Peyer's patch (tissue), 4 donors: Measurements from ENCODE around the gene CLCN4. TPM values are rescaled to one million over a fixed set of nuclear protein-coding genes. Genes with fewer than 3 reads are reported as not detected.

ENCODE experiments used
- DNase-seq, 3 donors: peaks; one replicate each; pipeline ENCODE4 v3.0.0-alpha.2; 2017 to 2019
- H3K27ac ChIP-seq, 4 donors: fragments of 200-600 bp; sonication (generic); one replicate each; pipeline ENCODE4 v1.5.1; 2016 to 2019
- H3K27me3 ChIP-seq, 2 donors: fragments of 200-600 bp; sonication (generic); one replicate each; pipeline ENCODE4 v1.5.1; 2019
- H3K36me3 ChIP-seq, 3 donors: fragments of 200-600 bp; sonication (generic); one replicate each; pipeline ENCODE4 v1.5.1; 2016 to 2019
- H3K4me1 ChIP-seq, 4 donors: fragments of 200-600 bp; sonication (generic); one replicate each; pipeline ENCODE4 v1.5.1; 2016 to 2019
- H3K4me3 ChIP-seq, 4 donors: fragments of 200-600 bp; sonication (generic); 1 replicate in 3 of 4; 2 replicates in 1 of 4; pipeline ENCODE4 v1.5.1; 2016 to 2019; ENCODE audit warnings: mild to moderate bottlenecking in 1 of 4
- H3K9me3 ChIP-seq, 4 donors: fragments of 200-600 bp; sonication (generic); one replicate each; pipeline ENCODE4 v1.5.1; 2016 to 2019; ENCODE audit warnings: mild to moderate bottlenecking in 1 of 4
- CTCF ChIP-seq, 6 experiments: fragments of 450-650 bp in 4 of 6; fragments of 200-600 bp in 2 of 6; sonication (generic) in 1 of 6; IDR thresholded peaks; one replicate each; pipeline ENCODE4 v1.5.1; 2017 to 2019; ENCODE audit warnings: antibody characterized with exemption in 6 of 6, mild to moderate bottlenecking in 3 of 6, moderate library complexity in 1 of 6
- POLR2A ChIP-seq, 2 donors: fragments of 450-650 bp; IDR thresholded peaks; one replicate each; pipeline ENCODE4 v1.5.1; 2017; ENCODE audit warnings: antibody characterized with exemption in 2 of 2, mild to moderate bottlenecking in 2 of 2, moderate library complexity in 2 of 2
- total RNA-seq, 4 donors: library from RNA; depleted of rRNA; stranded (reverse); fragments of >200 nt; gene quantifications; one replicate each; pipeline ENCODE4 v1.1.0, GENCODE V29; 2016

The CLCN4 gene
- total RNA-seq, 4 donors from 2014 or later, result 0.35 to 4.3 (median 1.7) TPM; not detected in 1

DNA sequence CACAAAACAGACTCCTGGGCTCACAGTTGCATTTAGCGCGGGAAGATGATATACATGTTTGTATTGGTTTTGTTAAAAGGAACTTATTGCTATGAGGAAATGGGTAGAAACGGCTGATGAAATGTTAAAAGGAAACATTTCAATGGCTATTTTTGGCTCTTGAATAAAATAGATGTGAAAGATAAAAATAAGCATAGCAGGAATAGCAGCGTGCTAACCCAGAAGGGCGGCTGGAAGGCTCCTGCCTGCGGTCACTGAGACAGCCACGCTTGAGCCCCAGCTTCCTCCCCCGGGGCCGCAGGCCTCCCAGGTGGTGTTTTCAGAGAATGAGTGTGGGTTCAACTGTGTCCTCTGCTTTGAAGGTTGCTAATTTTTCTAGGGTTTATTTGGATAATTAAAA lies 35.0 kb upstream of the CLCN4 start:
- peak in 2 of 3 donors; percentile 70 to 80 for DNase-seq
- TF ChIP-seq POLR2A (IDR thresholded peaks at IDR 0.05) (no peak), CTCF (IDR thresholded peaks at IDR 0.05) (no peak)
- no peaks in the 10 kb centered on the region for H3K27me3 ChIP-seq
- H3K36me3 ChIP-seq, result peaks cover 0 to 18% (median 0%) of the 10 kb centered on the region in 3 donors
- H3K4me1 ChIP-seq, result no peaks in the 10 kb centered on the region
- H3K9me3 ChIP-seq, result no peaks in the 10 kb centered on the region
- peak overlapping the region in 1 of 4 donors; percentile 11 for H3K27ac ChIP-seq
- H3K4me3 ChIP-seq, result no peak overlapping the region

DNA sequence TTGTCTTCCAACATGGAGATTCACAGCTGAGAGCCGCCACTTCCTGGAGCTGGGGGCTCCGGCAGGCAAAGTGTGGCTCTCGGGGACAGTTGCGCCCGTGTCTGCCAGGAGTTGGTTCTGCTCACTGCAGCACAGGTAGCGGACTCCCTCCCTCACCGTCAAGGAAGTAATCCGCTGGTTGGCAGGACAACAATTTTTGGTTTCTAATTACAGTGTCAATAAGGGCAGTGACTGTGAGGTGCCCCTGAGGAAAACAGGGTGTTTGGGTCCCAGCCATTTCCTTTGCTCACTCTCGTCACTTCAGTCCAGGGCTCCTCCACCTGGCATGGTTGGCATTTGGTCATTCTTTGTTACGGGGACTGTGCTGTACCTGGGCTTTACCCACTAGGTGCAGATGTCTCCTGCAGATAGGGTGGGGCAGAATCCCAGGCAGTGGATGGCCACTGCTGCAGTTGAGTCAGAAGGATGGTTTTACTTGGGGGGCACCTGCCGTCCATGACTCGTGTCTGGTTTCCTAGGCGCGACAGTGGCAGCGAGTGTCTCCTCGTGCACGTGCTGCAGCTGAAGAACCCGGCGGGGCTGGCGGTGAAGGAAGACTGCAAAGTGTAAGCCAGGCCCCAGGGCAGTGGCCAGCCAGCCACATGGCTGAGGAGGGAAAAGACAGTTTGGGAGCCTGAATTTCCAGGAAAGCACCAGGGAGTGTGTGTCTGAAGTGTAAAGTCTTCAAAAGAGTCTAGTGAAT lies 32.1 kb upstream of the CLCN4 start:
- H3K4me3 ChIP-seq, result no peak overlapping the region
- H3K9me3 ChIP-seq, result no peaks in the 10 kb centered on the region
- no peak overlapping the region for H3K27ac ChIP-seq
- TF ChIP-seq POLR2A (IDR thresholded peaks at IDR 0.05), result no peak
- TF ChIP-seq CTCF (IDR thresholded peaks at IDR 0.05), result no peak
- DNase-seq, result no peak
- H3K27me3 ChIP-seq, result no peaks in the 10 kb centered on the region
- H3K36me3 ChIP-seq, result peaks cover 0 to 16% (median 0%) of the 10 kb centered on the region in 3 donors
- H3K4me1 ChIP-seq, result no peaks in the 10 kb centered on the region

DNA sequence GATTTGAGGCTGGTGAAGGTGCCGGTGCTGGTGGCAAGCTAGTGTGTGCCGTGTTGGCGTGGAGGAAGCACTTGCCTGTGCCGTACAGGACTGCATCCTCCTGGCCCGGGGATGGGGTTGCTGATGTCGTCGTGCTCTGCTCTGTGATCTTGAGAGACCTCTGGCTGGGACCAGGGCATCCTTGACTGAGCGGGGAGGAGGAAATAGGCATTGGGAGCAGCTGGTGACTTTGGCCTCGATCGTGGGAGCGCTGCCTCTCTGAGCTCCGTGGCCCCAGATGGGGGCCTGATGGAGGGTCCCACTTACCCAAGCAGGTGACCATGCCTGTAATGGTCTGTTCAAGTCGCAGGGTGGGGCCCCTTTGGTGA lies 31.5 kb upstream of the CLCN4 start:
- H3K27me3 ChIP-seq, result no peaks in the 10 kb centered on the region
- TF ChIP-seq POLR2A (IDR thresholded peaks at IDR 0.05) (no peak), CTCF (IDR thresholded peaks at IDR 0.05) (no peak)
- no peak for DNase-seq
- peaks cover 0 to 16% (median 0%) of the 10 kb centered on the region in 3 donors for H3K36me3 ChIP-seq
- H3K27ac ChIP-seq, result no peak overlapping the region
- H3K9me3 ChIP-seq, result no peaks in the 10 kb centered on the region
- no peaks in the 10 kb centered on the region for H3K4me1 ChIP-seq
- no peak overlapping the region for H3K4me3 ChIP-seq

DNA sequence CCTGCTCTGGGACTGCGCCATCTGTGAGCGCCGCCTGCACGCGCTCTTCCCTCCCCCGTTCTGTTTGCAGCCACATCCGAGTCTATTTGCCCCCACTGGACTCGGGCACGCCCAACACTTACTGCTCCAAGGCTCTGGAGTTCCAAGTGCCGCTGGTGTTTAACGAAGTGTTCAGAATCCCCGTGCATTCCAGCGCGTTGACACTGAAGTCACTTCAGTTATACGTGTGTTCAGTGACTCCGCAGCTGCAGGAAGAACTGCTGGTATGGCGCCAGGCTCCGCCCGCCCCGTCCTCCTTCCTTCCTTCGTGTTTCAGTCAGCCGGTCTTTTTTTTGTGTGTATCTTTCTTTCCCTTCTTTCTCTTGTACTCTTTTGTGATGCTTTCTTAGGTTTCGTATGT lies 30.7 kb upstream of the CLCN4 start:
- Histone ChIP-seq H3K36me3 (peaks cover 0 to 16% (median 0%) of the 10 kb centered on the region in 3 donors), H3K27me3 (no peaks in the 10 kb centered on the region), H3K4me1 (no peaks in the 10 kb centered on the region), H3K9me3 (no peaks in the 10 kb centered on the region), H3K27ac (no peak overlapping the region), H3K4me3 (no peak overlapping the region)
- no peak for DNase-seq
- TF ChIP-seq CTCF (IDR thresholded peaks at IDR 0.05) (no peak), POLR2A (IDR thresholded peaks at IDR 0.05) (no peak)

DNA sequence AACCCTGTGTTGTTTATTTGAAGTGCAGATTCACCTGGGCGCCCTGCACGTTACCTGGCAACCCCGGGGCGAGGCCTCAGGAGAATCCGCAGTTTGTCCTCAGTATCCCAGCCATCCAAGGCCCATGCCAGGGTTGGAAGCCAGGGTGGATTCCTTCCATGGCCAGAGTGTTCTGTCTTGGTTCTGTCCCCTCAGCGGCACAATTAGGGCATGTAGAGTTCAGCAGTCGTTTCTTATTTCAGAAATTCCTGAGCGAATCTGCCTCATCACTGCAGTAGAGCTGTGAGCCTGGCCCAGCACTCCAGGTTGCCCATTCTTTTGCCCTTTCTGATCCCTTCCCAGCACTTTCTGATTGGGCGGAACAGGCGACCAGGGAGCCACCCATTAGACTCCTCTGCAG lies 29.9 kb upstream of the CLCN4 start:
- Histone ChIP-seq H3K9me3 (no peaks in the 10 kb centered on the region), H3K27me3 (no peaks in the 10 kb centered on the region), H3K4me1 (no peaks in the 10 kb centered on the region), H3K27ac (no peak overlapping the region), H3K4me3 (no peak overlapping the region), H3K36me3 (peaks cover 0 to 16% (median 0%) of the 10 kb centered on the region in 3 donors)
- no peak for DNase-seq
- TF ChIP-seq POLR2A (IDR thresholded peaks at IDR 0.05), result no peak
- no peak for TF ChIP-seq CTCF (IDR thresholded peaks at IDR 0.05)
